ENCODE measurements around the gene MYO1D.

DNA sequence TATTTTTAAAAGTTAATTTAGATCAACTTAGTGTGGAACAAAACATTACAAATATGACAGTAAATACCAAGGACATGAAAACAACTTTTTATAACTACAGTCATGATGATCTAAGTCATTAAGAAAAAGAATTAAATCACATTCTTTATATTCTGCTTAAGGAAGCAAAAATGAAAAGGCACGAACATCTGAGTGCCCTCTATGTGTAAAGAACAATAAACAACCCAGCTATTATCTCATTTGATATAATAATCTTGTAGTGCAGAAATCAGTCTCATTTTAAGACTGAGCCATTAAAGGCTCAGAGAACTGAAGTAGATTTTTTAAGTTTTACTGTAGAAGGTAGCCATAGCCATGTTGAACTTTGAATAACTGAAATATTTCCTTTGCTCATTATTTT is 13.4 kb downstream of the MYO1D start:
- TF ChIP-seq CTCF (IDR thresholded peaks at IDR 0.05) (no peak), POLR2A (IDR thresholded peaks at IDR 0.05) (no peak)
